NCI-H2029 treated with DMSO at 0.1 percent for 48 hours (cell line): Measurements from ENCODE around the gene VANGL2.
"Not testable (repeated sequence)": the region's sequence is repeated elsewhere in the genome, so short reads cannot be mapped to it uniquely, and the experiment has no call there.

Experiments used
- DNase-seq: peaks from one replicate; lab custom pipeline; 2025; lab: John Stamatoyannopoulos, UW

Gene VANGL2

GRCh38 chr1:160370561-160371345 lies 29.6 kb upstream of the VANGL2 start:
- DNase-seq, result no peak

GRCh38 chr1:160371346-160371631 lies 29.1 kb upstream of the VANGL2 start:
- DNase-seq, result no peak

- no peak for DNase-seq
Observed at GRCh38 chr1:160371756-160372155, 28.6 kb upstream of the VANGL2 start.

- no peak for DNase-seq
Observed at GRCh38 chr1:160373696-160374095, 26.7 kb upstream of the VANGL2 start.

GRCh38 chr1:160374306-160375110 lies 25.9 kb upstream of the VANGL2 start:
- DNase-seq, result no peak

GRCh38 chr1:160375788-160376524 lies 24.4 kb upstream of the VANGL2 start:
- no peak for DNase-seq

GRCh38 chr1:160376525-160377131 lies 23.7 kb upstream of the VANGL2 start:
- peak; percentile 60 for DNase-seq

GRCh38 chr1:160377585-160378206 lies 22.7 kb upstream of the VANGL2 start:
- no peak for DNase-seq

- not testable (repeated sequence) for DNase-seq
Observed at GRCh38 chr1:160384812-160385211, 15.6 kb upstream of the VANGL2 start.

GRCh38 chr1:160388406-160388805 lies 12.0 kb upstream of the VANGL2 start:
- DNase-seq, result not testable (repeated sequence)

- DNase-seq, result no peak
Observed at GRCh38 chr1:160394673-160395072, 5.7 kb upstream of the VANGL2 start.

GRCh38 chr1:160397651-160398050 lies 2.7 kb upstream of the VANGL2 start:
- no peak for DNase-seq

GRCh38 chr1:160398823-160399222 lies 1.5 kb upstream of the VANGL2 start:
- DNase-seq, result no peak

- DNase-seq, result no peak
Observed at GRCh38 chr1:160399544-160400222, 681 bp upstream of the VANGL2 start.

GRCh38 chr1:160400646-160401486 lies 502 bp downstream of the VANGL2 start:
- DNase-seq, result no peak

GRCh38 chr1:160401487-160401805 lies 1.1 kb downstream of the VANGL2 start:
- no peak for DNase-seq

GRCh38 chr1:160402001-160402795 lies 1.8 kb downstream of the VANGL2 start:
- no peak for DNase-seq

GRCh38 chr1:160403244-160403643 lies 2.9 kb downstream of the VANGL2 start:
- DNase-seq, result no peak

- no peak for DNase-seq
Observed at GRCh38 chr1:160404094-160404493, 3.7 kb downstream of the VANGL2 start.
